GM11168 (cell line): ENCODE measurements around the gene DUSP22.
"Not testable (repeated sequence)": the region's sequence is repeated elsewhere in the genome, so short reads cannot be mapped to it uniquely, and the experiment has no call there.

Experiments
- in situ Hi-C: fragments of 300-500 bp; cut with MboI; formaldehyde crosslinking; loops from one replicate; pipeline ENCODE4 v1.12.0; 2022; ENCODE audit warnings: low sequenced_read_pairs; ENCODE audit not compliant: unreplicated experiment

DUSP22 gene

GRCh38 chr6:371851-372250 lies 79.6 kb downstream of the DUSP22 start:
- in situ Hi-C loops = not testable (repeated sequence)

GRCh38 chr6:372336-372911 lies 80.1 kb downstream of the DUSP22 start:
- in situ Hi-C loops = no loop called here

GRCh38 chr6:373031-373430 lies 80.7 kb downstream of the DUSP22 start:
- in situ Hi-C loops = no loop called here

GRCh38 chr6:373773-374724 lies 81.8 kb downstream of the DUSP22 start:
- in situ Hi-C loops = no loop called here

- in situ Hi-C loops = no loop called here
Observed at GRCh38 chr6:374956-375355, 82.7 kb downstream of the DUSP22 start.

- in situ Hi-C loops = no loop called here
Observed at GRCh38 chr6:376827-377640, 84.7 kb downstream of the DUSP22 start.

- in situ Hi-C loops = not testable (repeated sequence)
Observed at GRCh38 chr6:377641-378020, 85.3 kb downstream of the DUSP22 start.

- in situ Hi-C loops = no loop called here
Observed at GRCh38 chr6:378090-378957, 86.0 kb downstream of the DUSP22 start.

GRCh38 chr6:378958-379409 lies 86.7 kb downstream of the DUSP22 start:
- in situ Hi-C loops = no loop called here

- in situ Hi-C loops = no loop called here
Observed at GRCh38 chr6:379410-380181, 87.3 kb downstream of the DUSP22 start.

- in situ Hi-C loops = no loop called here
Observed at GRCh38 chr6:380234-381218, 88.2 kb downstream of the DUSP22 start.

- in situ Hi-C loops = no loop called here
Observed at GRCh38 chr6:381742-382461, 89.6 kb downstream of the DUSP22 start.

GRCh38 chr6:382883-383810 lies 90.9 kb downstream of the DUSP22 start:
- in situ Hi-C loops = no loop called here

- in situ Hi-C loops = no loop called here
Observed at GRCh38 chr6:383856-384255, 91.6 kb downstream of the DUSP22 start.

- in situ Hi-C loops = no loop called here
Observed at GRCh38 chr6:384898-385297, 92.6 kb downstream of the DUSP22 start.

- in situ Hi-C loops = no loop called here
Observed at GRCh38 chr6:385614-386013, 93.3 kb downstream of the DUSP22 start.
